HL-60 (cell line): ENCODE measurements around the gene EMC8.

Source experiments
- POLR2AphosphoS5 ChIP-seq: IDR thresholded peaks from 2 replicates; pipeline ENCODE4 v1.6.1; 2012; ENCODE audit warnings: low read depth
- TF ChIP-seq, protein P1 (sequence below): IDR thresholded peaks from one replicate; pipeline ENCODE4 v1.5.1; 2011; ENCODE audit warnings: low read length, control low read depth, inconsistent platforms; ENCODE audit not compliant: insufficient read depth
- TF ChIP-seq, protein P2 (sequence below): IDR thresholded peaks from 2 replicates; pipeline ENCODE4 v1.6.1; 2012; ENCODE audit warnings: low read depth; ENCODE audit not compliant: insufficient replicate concordance

DNA sequence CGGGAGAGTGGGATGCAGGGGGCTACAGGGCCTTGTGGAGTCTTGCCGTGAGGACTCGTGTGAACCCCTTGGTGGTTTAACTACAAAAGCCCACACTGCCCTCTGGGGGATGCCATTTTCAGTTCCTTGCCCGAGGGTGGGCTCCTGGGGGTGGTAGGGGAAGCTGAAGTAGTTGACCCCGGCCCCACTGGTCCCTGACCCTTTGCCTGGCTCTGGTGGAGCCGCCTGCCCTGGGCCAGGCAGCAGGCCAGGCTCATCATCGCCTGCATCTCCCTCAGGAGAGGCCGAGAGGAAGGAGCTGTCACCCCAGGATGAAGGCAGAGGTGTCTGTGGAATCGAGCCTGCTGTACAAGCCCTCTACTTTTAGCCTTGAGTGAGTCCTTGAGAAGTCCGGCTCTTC lies 10.3 kb upstream of the EMC8 start:
- TF ChIP-seq, protein P1, sequence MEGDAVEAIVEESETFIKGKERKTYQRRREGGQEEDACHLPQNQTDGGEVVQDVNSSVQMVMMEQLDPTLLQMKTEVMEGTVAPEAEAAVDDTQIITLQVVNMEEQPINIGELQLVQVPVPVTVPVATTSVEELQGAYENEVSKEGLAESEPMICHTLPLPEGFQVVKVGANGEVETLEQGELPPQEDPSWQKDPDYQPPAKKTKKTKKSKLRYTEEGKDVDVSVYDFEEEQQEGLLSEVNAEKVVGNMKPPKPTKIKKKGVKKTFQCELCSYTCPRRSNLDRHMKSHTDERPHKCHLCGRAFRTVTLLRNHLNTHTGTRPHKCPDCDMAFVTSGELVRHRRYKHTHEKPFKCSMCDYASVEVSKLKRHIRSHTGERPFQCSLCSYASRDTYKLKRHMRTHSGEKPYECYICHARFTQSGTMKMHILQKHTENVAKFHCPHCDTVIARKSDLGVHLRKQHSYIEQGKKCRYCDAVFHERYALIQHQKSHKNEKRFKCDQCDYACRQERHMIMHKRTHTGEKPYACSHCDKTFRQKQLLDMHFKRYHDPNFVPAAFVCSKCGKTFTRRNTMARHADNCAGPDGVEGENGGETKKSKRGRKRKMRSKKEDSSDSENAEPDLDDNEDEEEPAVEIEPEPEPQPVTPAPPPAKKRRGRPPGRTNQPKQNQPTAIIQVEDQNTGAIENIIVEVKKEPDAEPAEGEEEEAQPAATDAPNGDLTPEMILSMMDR: no peak
- no peak for TF ChIP-seq POLR2AphosphoS5
- TF ChIP-seq, protein P2, sequence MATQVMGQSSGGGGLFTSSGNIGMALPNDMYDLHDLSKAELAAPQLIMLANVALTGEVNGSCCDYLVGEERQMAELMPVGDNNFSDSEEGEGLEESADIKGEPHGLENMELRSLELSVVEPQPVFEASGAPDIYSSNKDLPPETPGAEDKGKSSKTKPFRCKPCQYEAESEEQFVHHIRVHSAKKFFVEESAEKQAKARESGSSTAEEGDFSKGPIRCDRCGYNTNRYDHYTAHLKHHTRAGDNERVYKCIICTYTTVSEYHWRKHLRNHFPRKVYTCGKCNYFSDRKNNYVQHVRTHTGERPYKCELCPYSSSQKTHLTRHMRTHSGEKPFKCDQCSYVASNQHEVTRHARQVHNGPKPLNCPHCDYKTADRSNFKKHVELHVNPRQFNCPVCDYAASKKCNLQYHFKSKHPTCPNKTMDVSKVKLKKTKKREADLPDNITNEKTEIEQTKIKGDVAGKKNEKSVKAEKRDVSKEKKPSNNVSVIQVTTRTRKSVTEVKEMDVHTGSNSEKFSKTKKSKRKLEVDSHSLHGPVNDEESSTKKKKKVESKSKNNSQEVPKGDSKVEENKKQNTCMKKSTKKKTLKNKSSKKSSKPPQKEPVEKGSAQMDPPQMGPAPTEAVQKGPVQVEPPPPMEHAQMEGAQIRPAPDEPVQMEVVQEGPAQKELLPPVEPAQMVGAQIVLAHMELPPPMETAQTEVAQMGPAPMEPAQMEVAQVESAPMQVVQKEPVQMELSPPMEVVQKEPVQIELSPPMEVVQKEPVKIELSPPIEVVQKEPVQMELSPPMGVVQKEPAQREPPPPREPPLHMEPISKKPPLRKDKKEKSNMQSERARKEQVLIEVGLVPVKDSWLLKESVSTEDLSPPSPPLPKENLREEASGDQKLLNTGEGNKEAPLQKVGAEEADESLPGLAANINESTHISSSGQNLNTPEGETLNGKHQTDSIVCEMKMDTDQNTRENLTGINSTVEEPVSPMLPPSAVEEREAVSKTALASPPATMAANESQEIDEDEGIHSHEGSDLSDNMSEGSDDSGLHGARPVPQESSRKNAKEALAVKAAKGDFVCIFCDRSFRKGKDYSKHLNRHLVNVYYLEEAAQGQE: no peak
